Activated gamma-delta T cell (primary cell): ENCODE measurements around the gene FAM78B.

Experiments used
- DNase-seq: peaks from one replicate; lab custom pipeline; 2025; lab: John Stamatoyannopoulos, UW

Gene FAM78B

DNA sequence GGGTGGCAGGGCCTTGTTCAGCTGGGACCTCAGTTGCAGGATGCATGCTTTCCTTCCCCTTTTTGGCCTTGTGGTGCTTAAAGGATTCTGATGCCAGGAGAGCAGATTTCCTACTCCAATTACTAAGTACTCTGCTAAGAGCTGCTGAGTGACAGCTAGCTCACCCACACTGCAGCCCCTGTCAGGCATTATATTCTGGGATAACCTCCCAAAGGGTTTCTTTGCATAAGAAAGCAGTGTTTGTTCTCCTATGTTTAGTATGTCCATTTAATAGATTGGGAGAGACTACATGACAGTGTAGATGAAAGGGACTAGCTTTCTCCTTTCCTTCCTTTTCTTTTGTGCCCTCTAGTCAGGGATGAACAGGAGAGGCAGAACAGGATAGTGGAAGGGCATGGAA is 100.7 kb downstream of the FAM78B start:
- no peak for DNase-seq

GRCh38 chr1:166064951-166065350 is 101.8 kb downstream of the FAM78B start:
- no peak for DNase-seq

- no peak for DNase-seq
Observed at GRCh38 chr1:166064313-166064926, 102.4 kb downstream of the FAM78B start.

- DNase-seq = no peak
Observed at GRCh38 chr1:166063701-166064100, 103.1 kb downstream of the FAM78B start.

DNA sequence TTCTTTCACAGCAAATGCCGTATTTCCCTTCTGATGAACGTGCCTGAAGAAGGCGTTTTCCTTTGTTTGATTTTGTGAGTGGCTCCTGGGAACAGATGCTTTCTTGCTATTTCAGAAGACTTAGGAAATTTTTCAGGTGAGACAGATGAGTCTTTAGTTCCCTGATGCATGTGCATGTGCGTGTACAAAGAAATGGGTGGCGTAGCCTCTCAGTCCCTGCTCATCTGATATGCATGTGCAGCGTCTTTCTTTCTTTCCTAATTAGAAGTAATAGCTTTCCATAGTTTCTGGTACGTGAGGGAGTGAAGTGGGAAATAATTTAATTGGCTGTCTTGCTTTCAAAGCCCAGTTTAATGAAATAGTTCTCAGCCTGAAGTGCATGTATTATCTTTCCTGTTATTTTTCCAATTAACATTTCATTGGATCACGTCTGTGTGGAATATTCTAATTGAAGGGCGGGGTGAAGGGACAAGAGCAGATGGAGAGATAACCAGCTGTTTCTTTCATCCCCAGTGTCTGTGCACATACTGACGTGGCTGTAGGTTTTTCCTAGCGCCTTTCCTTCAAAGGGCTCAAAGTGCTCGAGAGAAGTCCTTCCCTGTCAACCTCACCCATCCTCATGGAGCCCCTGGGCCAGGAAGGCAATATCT is 104.3 kb downstream of the FAM78B start:
- no peak for DNase-seq

DNA sequence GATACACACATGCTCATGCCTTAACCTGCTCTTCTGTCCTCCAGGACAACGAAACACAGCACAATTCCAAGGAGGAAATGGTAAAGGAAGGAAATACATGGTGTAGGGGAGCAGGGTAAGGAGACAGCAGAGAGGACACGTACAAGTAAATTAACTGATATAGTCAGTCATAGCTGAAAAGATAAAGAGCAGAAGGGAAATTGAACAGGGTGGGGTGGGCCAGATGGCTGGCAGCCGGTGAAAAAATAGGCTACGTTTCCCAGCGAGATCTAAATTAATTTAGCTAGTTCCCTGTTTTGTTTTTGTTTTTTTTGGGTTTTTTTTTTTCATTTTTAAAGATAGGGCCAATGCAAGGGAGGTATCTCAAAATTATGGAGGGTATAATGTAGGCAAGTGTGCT is 109.2 kb downstream of the FAM78B start:
- no peak for DNase-seq

DNA sequence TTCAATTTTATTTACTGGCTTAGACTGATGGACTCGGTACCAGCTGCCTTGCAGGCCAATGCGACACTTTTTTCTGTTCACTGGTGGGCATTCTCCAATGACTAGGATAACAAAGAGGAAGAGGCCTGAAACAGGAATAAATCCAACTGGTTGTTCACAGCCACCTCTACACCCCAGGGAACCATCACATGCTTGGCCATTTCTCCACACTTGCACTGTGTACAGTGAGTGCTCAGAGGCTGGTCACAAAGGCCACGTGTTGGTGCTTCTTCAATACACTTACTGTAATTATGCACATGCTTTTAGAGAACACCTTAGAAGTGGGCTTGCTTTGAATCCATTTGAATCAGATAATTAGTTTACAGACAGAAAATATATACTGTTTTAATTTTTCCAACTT is 113.4 kb downstream of the FAM78B start:
- no peak for DNase-seq

DNA sequence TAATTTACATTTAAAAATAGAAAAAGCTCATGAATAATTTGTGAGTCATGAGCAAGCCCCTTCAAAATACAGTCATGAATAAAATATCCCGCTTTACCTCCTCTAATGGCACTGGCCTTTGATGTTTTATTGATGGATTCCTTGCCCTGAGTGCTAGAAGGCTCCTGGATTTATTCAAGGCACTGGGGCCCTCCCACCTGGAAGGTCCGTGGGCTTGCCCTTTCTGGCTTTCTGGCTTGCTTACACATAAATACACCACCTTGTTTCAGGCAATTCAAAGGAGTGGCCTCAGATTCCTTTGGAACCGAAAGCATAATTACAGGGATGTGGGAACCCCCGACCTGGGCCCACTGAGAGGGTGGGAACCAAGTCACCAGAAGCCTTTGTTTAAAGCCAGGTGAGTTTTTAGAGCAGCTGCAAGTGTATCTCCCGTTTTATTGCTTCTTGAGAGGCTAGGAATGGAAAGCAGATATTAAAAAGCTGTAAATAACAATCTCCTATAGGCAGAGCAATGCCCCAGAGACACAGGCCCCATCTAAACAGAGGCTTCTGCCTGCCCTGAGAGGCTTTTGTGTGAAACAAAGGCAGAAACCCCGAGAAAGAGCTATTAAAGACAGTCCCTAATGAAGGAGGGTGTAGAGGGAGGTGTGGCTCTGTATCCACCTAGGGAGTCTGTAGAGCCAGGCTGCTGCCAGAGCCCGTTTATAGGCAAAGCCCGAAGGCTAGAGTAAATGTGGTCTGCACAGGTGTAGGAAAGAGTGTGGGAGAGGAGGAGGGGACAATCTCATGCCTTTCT is 126.4 kb downstream of the FAM78B start:
- no peak for DNase-seq

DNA sequence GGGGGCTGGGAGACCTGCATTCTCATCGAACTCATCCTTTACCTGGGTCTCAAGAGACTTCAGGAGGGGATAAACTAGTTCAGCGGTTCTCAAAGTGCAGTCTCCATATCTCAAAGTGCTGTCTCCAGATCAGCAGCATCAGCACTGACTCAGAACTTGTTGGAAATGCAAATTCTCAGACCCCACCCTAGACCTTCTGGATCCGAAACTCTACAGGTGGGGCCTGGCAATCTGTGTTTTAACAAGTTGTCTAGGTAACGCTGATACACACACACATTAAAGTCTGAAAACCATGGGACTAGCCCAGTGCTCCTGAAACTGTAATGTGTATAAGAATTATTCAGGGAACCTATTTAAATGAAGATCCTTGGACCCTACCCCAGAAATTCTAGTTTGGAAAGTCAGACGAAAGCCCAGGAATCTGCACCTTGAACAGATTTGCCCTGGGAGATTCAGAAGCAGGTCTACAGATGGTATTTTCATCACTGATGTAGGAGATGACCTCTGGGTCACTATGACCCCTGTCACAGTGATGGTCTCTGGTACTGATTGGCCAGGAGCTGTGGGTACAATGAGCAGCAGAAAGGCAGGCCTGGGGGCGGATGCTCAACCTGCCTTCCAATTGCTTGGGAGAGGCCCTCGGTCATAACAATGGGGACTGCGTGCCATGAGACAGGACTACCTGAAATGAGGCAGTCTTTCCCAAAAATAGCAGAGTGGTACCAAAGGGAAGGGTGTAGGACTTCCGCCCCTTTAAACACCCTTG is 127.2 kb downstream of the FAM78B start:
- DNase-seq = no peak

DNA sequence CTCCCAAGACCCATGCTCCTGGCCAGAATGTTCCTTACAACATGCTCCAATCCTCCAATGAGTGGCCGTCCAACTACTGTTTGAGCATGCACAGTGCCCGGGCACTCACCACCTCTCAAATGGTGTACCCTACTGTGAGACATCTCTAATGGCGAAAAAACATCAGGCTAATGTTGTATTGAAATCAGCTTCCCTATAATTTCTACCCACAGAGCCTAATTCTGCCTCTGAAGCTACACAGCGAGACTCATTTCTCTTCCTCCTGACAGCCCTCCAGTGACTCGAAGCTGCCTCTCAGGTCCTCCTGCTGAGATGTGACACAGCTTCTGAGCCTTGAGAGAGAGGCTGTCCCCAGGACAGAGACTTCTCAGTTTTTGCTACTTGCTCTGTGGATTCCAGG is 130.7 kb downstream of the FAM78B start:
- DNase-seq = no peak

- no peak for DNase-seq
Observed at GRCh38 chr1:166032572-166033371, 134.0 kb downstream of the FAM78B start.

GRCh38 chr1:166031932-166032571 is 134.7 kb downstream of the FAM78B start:
- no peak for DNase-seq

DNA sequence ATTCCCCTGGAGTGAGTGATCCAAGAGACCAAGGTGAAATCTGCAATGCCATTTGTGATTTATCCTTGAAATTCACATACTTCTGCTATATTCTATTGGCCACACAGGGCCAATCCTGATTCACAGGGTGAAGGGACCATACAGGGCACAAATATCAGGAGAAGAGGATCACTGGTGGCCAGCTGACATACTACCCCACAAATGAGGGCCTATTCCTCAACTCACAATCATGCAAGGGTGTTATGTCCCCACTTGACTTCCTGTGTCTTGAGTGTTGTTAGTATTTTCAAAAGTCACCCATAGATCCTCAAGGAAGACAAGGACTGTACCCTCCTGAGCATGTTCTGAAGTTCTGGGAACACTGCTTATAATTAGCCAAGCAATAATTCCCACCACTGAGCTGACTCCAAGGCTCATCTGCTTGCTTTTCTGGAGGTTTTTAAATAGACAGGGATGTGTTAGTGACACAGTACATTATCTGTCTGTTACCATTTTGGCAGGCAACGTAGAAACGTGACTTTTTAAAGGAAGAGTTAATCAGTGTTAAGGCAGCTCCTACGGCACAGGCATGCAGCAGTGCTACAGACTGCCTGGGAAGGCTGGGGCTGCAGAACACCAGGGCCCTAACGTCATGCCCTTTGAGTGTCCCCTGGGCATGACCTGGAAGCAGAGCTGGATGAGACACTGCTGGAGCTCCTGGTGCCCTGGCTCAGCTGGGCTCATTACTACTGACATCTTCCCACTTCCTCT is 137.4 kb downstream of the FAM78B start:
- no peak for DNase-seq

DNA sequence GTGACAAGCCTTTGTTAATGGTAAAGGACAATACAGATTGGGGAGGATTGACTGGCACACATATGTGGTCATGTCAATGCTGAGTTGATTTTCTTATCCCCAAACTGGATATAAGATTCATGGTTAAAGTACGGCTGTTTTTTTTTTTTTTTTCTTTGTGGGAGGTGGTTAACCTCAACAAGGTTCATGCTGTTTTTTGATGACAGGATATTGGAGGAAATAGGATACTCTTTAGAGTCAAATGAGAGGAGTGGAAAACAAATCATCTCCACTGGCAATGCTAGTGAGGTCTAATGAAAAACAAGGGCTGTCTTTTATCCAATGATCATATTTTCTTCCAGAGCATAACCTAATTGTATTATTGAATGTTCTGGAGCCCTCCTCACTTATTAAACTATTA is 140.2 kb downstream of the FAM78B start:
- DNase-seq = no peak

DNA sequence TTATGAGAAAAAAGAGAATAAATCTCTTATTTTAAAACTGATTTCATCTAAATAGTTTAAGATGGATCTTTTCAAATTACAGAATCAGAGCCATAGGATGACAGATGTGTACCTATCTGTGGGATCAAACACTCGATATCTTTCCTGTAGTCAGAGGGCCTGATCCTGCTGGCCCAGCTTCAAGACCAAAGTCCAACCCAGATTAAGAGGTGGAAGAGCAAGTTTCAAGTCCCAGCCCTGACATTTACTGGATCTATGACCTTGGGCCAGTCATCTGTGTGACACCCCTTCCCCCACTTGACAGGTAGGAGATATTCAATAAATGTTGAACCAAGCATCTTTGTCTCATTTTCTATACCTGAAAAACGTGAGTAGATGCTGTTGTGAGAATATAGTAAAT is 140.7 kb downstream of the FAM78B start:
- no peak for DNase-seq

GRCh38 chr1:166020210-166020609 is 146.6 kb downstream of the FAM78B start:
- DNase-seq = no peak
